DOHH2 (cell line): ENCODE results near the gene LMBRD2.

Experiments used
- H3F3A ChIP-seq: fragments of 200-600 bp; sonication (generic), shearing (Covaris generic); 2 replicates; pipeline ENCODE4 v1.6.0; 2016; ENCODE audit warnings: antibody characterized with exemption, mild to moderate bottlenecking; ENCODE audit not compliant: control insufficient read depth, insufficient read depth
- H3K27ac ChIP-seq: fragments of 200-600 bp; sonication (generic); 2 replicates; pipeline ENCODE4 v1.5.1; 2014; ENCODE audit warnings: low read depth, mild to moderate bottlenecking, low read length, moderate library complexity
- H3K27me3 ChIP-seq: fragments of 200-600 bp; sonication (generic); 2 replicates; pipeline ENCODE4 v1.6.1; 2014; ENCODE audit warnings: mild to moderate bottlenecking, low read length, mixed read lengths; ENCODE audit not compliant: control insufficient read depth
- H3K36me3 ChIP-seq: fragments of 200-600 bp; sonication (generic); 2 replicates; pipeline ENCODE4 v1.6.1; 2014; ENCODE audit warnings: mild to moderate bottlenecking, low read length, moderate library complexity, mixed read lengths; ENCODE audit not compliant: control insufficient read depth
- H3K4me1 ChIP-seq: fragments of 200-600 bp; sonication (generic); 2 replicates; pipeline ENCODE4 v1.6.1; 2014; ENCODE audit warnings: mild to moderate bottlenecking, low read length, mixed read lengths; ENCODE audit not compliant: control insufficient read depth
- H3K4me2 ChIP-seq: fragments of 200-600 bp; sonication (generic); 2 replicates; pipeline ENCODE4 v1.6.0; 2014; ENCODE audit warnings: mild to moderate bottlenecking, low read length, moderate library complexity
- H3K4me3 ChIP-seq: fragments of 200-600 bp; sonication (generic); 2 replicates; pipeline ENCODE4 v1.5.1; 2014; ENCODE audit warnings: mild to moderate bottlenecking, low read length, mixed read lengths
- H3K79me2 ChIP-seq: fragments of 200-600 bp; sonication (generic); 2 replicates; pipeline ENCODE4 v1.6.1; 2014; ENCODE audit warnings: mild to moderate bottlenecking, low read length, mixed read lengths; ENCODE audit not compliant: control insufficient read depth
- H3K9me2 ChIP-seq: fragments of 200-600 bp; sonication (generic); replicated peaks from 2 replicates; pipeline ENCODE4 v1.6.1; 2014; ENCODE audit warnings: mild to moderate bottlenecking, low read length, mixed read lengths; ENCODE audit not compliant: control insufficient read depth
- H3K9me3 ChIP-seq: fragments of 200-600 bp; sonication (generic); 2 replicates; pipeline ENCODE4 v1.6.1; 2014; ENCODE audit warnings: antibody characterized with exemption, low read length, mixed read lengths; ENCODE audit not compliant: control insufficient read depth, insufficient read depth
- H4K20me1 ChIP-seq: fragments of 200-600 bp; sonication (generic); 2 replicates; pipeline ENCODE4 v1.6.0; 2014; ENCODE audit warnings: low read depth, mild to moderate bottlenecking, antibody characterized with exemption, low read length, moderate library complexity; ENCODE audit not compliant: control insufficient read depth, insufficient read depth
- CTCF ChIP-seq: fragments of 200-600 bp; sonication (generic); IDR thresholded peaks from one replicate; pipeline ENCODE4 v1.5.1; 2014; ENCODE audit warnings: antibody characterized with exemption, mild to moderate bottlenecking, low read depth, low read length; ENCODE audit not compliant: poor library complexity, severe bottlenecking
- EZH2phosphoT487 ChIP-seq: fragments of 200-600 bp; sonication (generic); IDR thresholded peaks from 2 replicates; pipeline ENCODE4 v1.6.1; 2017; ENCODE audit warnings: borderline replicate concordance, mild to moderate bottlenecking, antibody characterized with exemption, low read length, moderate library complexity, mixed read lengths

The LMBRD2 gene

GRCh38 chr5:36099748-36100147, 51.9 kb downstream of the LMBRD2 start:
- H3K36me3 ChIP-seq: peaks cover 11% of the 10 kb centered on the region
- no peak overlapping the region for H3K4me3 ChIP-seq
- no peaks in the 10 kb centered on the region for H3K27me3 ChIP-seq
- no peaks in the 10 kb centered on the region for H3K9me3 ChIP-seq
- H3K27ac ChIP-seq: no peak overlapping the region
- no peaks in the 10 kb centered on the region for H4K20me1 ChIP-seq
- no peaks in the 10 kb centered on the region for H3F3A ChIP-seq
- H3K9me2 ChIP-seq: no peaks in the 10 kb centered on the region
- no peaks in the 10 kb centered on the region for H3K4me1 ChIP-seq
- H3K4me2 ChIP-seq: no peak overlapping the region
- H3K79me2 ChIP-seq: no peaks in the 10 kb centered on the region
- no peak for TF ChIP-seq EZH2phosphoT487
- TF ChIP-seq CTCF: no peak

- no peaks in the 10 kb centered on the region for H3K4me1 ChIP-seq
- no peak overlapping the region for H3K27ac ChIP-seq
- no peak overlapping the region for H3K4me2 ChIP-seq
- H3K36me3 ChIP-seq: no peaks in the 10 kb centered on the region
- H3K9me3 ChIP-seq: no peaks in the 10 kb centered on the region
- H4K20me1 ChIP-seq: no peaks in the 10 kb centered on the region
- no peak overlapping the region for H3K4me3 ChIP-seq
- no peaks in the 10 kb centered on the region for H3K9me2 ChIP-seq
- no peak for TF ChIP-seq CTCF
- TF ChIP-seq EZH2phosphoT487: no peak
- H3F3A ChIP-seq: no peaks in the 10 kb centered on the region
- H3K27me3 ChIP-seq: no peaks in the 10 kb centered on the region
- H3K79me2 ChIP-seq: no peaks in the 10 kb centered on the region
These were observed 55.2 kb downstream of the LMBRD2 start for GRCh38 chr5:36096486-36096885.

DNA sequence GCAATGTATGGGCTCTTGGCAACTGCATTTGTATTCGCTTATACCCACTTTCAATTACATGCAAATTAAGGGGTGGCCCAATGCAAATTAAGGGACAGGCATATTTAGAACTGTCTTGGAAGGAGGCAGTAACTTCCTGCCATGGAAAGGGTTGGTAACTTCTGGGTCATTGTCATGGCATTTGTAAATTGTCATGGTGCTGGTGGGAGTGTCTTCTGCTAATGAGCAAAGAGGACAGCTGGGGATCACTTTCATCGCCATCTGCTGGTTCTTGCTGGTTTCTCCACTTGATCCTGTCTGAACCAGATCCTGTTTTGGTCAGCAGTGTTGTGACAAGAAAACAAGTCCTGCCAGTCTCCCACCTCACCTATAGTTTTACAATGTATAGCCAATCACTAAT, 61.7 kb downstream of the LMBRD2 start:
- H3K79me2 ChIP-seq: no peaks in the 10 kb centered on the region
- no peak overlapping the region for H3K4me3 ChIP-seq
- no peaks in the 10 kb centered on the region for H4K20me1 ChIP-seq
- no peaks in the 10 kb centered on the region for H3K27me3 ChIP-seq
- H3K9me3 ChIP-seq: no peaks in the 10 kb centered on the region
- H3K4me2 ChIP-seq: no peak overlapping the region
- no peaks in the 10 kb centered on the region for H3F3A ChIP-seq
- H3K9me2 ChIP-seq: no peaks in the 10 kb centered on the region
- H3K36me3 ChIP-seq: no peaks in the 10 kb centered on the region
- no peaks in the 10 kb centered on the region for H3K4me1 ChIP-seq
- TF ChIP-seq EZH2phosphoT487 (no peak), CTCF (peak; percentile 49)
- H3K27ac ChIP-seq: no peak overlapping the region

- H3K27ac ChIP-seq: no peak overlapping the region
- H3K4me1 ChIP-seq: no peaks in the 10 kb centered on the region
- no peak overlapping the region for H3K4me2 ChIP-seq
These were observed 72.4 kb downstream of the LMBRD2 start for GRCh38 chr5:36079200-36079781.

More at GRCh38 chr5:36079200-36079781, 72.4 kb downstream of the LMBRD2 start:
- H3K9me2 ChIP-seq: no peaks in the 10 kb centered on the region
- no peaks in the 10 kb centered on the region for H3K9me3 ChIP-seq
- no peak overlapping the region for H3K4me3 ChIP-seq
- peaks cover 2% of the 10 kb centered on the region; the same call in 1 of the 2 replicates for H3K27me3 ChIP-seq
- H3K79me2 ChIP-seq: no peaks in the 10 kb centered on the region
- H4K20me1 ChIP-seq: no peaks in the 10 kb centered on the region
- H3K36me3 ChIP-seq: no peaks in the 10 kb centered on the region
- H3F3A ChIP-seq: no peaks in the 10 kb centered on the region
- TF ChIP-seq EZH2phosphoT487 (no peak), CTCF (peak; percentile 82)
